Suprapubic skin (tissue), 4 donors: ENCODE data around the gene AGRP. TPM values are rescaled to one million over a fixed set of nuclear protein-coding genes. Genes with fewer than 3 reads are reported as not detected.

Experiments
- DNase-seq, 2 donors: peaks; one replicate each; pipeline ENCODE4 v3.0.0-alpha.2; 2019; ENCODE audit warnings: low spot score in 2 of 2
- H3K27ac ChIP-seq: fragments of 200-600 bp; sonication (generic); one replicate; pipeline ENCODE4 v1.5.1; 2019
- H3K27me3 ChIP-seq: fragments of 200-600 bp; sonication (generic); one replicate; pipeline ENCODE4 v1.5.1; 2019
- H3K36me3 ChIP-seq: fragments of 200-600 bp; sonication (generic); one replicate; pipeline ENCODE4 v1.5.1; 2019
- H3K4me1 ChIP-seq: fragments of 200-600 bp; sonication (generic); one replicate; pipeline ENCODE4 v1.5.1; 2019
- H3K4me3 ChIP-seq: fragments of 200-600 bp; sonication (generic); one replicate; pipeline ENCODE4 v1.5.1; 2019; ENCODE audit warnings: mild to moderate bottlenecking
- H3K9me3 ChIP-seq: fragments of 200-600 bp; sonication (generic); one replicate; pipeline ENCODE4 v1.5.1; 2019
- EP300 ChIP-seq: sonication (generic); formaldehyde crosslinking; IDR thresholded peaks from one replicate; pipeline ENCODE4 v1.6.1; 2017; ENCODE audit warnings: antibody characterized with exemption
- POLR2A ChIP-seq, 2 donors: fragments of 450-650 bp; IDR thresholded peaks; one replicate each; pipeline ENCODE4 v1.6.1; 2017; ENCODE audit warnings: antibody characterized with exemption in 2 of 2, mild to moderate bottlenecking in 2 of 2, moderate library complexity in 2 of 2
- POLR2AphosphoS5 ChIP-seq, 3 donors: sonication (generic); formaldehyde crosslinking; IDR thresholded peaks; one replicate each; pipeline ENCODE4 v1.6.1; 2017; ENCODE audit warnings: antibody characterized with exemption in 3 of 3
- WGBS: methylation state at CpG from one replicate; pipeline ENCODE4 v1.1.5; 2018; 5-methylcytosine and 5-hydroxymethylcytosine counted together
- total RNA-seq, 4 donors: library from RNA; depleted of rRNA; stranded (reverse); fragments of >200 nt; gene quantifications; one replicate each; pipeline ENCODE4 v1.1.0, GENCODE V29; 2016
- TF ChIP-seq, protein P1 (sequence below), 2 donors: fragments of 200-600 bp in 1 of 2; fragments of 450-650 bp in 1 of 2; sonication (generic) in 1 of 2; IDR thresholded peaks; one replicate each; pipeline ENCODE4 v1.5.1; 2016 to 2019; ENCODE audit warnings: antibody characterized with exemption in 2 of 2, mild to moderate bottlenecking in 1 of 2, moderate library complexity in 1 of 2

Gene AGRP
- total RNA-seq, 4 donors from 2014 or later: not detected

DNA sequence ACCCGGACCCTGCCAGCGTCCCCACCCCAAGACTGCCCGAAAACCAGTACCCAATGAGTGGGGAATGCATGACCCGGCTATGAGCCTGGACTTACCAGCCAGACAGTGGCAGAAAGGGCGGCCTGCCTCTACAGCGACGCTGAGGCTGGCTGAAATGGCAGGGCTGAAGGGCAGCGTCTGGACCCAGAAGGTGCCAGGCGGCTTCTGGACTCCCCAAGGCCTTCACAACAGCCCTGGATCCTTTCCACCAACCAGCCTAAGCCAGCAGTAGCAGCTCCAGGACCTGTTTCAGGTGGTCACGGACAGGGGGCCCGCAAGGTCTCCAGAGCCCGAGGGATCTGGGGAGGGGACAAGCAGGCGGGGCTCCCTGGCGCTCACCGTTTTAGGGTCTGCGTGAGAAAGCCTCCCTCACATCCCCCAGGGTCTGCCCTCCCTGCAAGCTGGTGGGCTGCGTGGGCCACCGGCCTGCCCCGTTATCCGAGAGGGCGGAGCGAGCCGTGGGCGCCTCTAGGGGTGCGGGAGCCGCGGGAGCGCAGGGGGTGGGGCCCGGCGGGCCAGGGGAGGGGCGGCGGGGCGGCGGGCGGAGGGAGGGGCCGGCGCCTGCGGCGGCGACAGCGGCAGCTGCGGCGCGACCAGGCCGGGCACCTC lies 45.0 kb upstream of the AGRP start, which contains the start of gene RIPOR1:
TSS of gene RIPOR1 (plus strand) at position 608 of the 648 bp plus-strand sequence. CDS start 9,618 bp downstream, outside the sequence.
- Histone ChIP-seq H3K36me3 (no peaks in the 10 kb centered on the region), H3K4me3 (peak within 1 kb of the TSS; percentile 87), H3K9me3 (no peaks in the 10 kb centered on the region), H3K27me3 (no peaks in the 10 kb centered on the region), H3K4me1 (peaks cover 47% of the 10 kb centered on the region), H3K27ac (peak within 1 kb of the TSS; percentile 78)
- peak in 1 of 2 donors; percentile 76 for DNase-seq
- TF ChIP-seq POLR2AphosphoS5 (IDR thresholded peaks at IDR 0.05) (no peak), POLR2A (IDR thresholded peaks at IDR 0.05) (no peak), EP300 (no peak)
- TF ChIP-seq, protein P1, sequence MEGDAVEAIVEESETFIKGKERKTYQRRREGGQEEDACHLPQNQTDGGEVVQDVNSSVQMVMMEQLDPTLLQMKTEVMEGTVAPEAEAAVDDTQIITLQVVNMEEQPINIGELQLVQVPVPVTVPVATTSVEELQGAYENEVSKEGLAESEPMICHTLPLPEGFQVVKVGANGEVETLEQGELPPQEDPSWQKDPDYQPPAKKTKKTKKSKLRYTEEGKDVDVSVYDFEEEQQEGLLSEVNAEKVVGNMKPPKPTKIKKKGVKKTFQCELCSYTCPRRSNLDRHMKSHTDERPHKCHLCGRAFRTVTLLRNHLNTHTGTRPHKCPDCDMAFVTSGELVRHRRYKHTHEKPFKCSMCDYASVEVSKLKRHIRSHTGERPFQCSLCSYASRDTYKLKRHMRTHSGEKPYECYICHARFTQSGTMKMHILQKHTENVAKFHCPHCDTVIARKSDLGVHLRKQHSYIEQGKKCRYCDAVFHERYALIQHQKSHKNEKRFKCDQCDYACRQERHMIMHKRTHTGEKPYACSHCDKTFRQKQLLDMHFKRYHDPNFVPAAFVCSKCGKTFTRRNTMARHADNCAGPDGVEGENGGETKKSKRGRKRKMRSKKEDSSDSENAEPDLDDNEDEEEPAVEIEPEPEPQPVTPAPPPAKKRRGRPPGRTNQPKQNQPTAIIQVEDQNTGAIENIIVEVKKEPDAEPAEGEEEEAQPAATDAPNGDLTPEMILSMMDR (IDR thresholded peaks at IDR 0.05): no peak
- no CpG with 5 or more reads among the region's 45 CpGs for WGBS

DNA sequence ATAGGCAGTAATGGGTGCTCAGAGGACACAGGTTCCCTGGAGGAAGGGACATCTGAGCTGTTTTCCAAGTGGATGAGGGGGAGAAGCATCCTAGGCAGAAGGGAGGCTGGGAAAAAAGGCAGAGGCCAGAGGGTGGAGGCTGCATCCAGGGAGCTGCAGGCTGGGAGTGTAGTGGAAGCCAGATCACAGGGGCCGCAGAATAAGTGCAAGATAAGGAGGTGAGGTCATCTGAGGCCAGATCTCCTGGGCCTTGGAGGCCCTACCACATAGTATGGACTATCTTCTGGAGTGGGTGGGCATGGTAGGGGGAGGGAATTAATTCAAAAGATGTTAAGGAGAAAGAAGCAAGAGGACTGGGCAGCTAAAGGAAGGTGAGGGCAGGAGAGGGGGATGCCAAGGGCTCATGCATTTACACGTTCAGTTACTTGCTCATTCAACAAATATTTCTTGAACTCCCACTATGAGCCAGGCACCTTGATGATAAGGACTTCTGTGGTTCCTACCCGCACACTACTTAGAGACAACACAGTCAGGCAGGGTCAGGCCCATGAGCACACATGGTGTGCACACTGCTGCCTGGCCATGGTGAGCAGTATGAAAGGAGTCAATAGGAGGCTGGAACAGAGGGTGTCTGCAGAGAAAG lies 42.9 kb upstream of the AGRP start:
- no peak overlapping the region for H3K27ac ChIP-seq
- H3K36me3 ChIP-seq: no peaks in the 10 kb centered on the region
- WGBS: 80% methylated on average over 3 of the region's 3 CpGs
- H3K9me3 ChIP-seq: no peaks in the 10 kb centered on the region
- no peak for TF ChIP-seq EP300
- TF ChIP-seq POLR2A (IDR thresholded peaks at IDR 0.05): no peak
- TF ChIP-seq, protein P1 (IDR thresholded peaks at IDR 0.05): no peak
- TF ChIP-seq POLR2AphosphoS5 (IDR thresholded peaks at IDR 0.05): no peak
- no peak for DNase-seq
- peaks cover 34% of the 10 kb centered on the region for H3K4me1 ChIP-seq
- H3K27me3 ChIP-seq: no peaks in the 10 kb centered on the region
- H3K4me3 ChIP-seq: no peak overlapping the region

DNA sequence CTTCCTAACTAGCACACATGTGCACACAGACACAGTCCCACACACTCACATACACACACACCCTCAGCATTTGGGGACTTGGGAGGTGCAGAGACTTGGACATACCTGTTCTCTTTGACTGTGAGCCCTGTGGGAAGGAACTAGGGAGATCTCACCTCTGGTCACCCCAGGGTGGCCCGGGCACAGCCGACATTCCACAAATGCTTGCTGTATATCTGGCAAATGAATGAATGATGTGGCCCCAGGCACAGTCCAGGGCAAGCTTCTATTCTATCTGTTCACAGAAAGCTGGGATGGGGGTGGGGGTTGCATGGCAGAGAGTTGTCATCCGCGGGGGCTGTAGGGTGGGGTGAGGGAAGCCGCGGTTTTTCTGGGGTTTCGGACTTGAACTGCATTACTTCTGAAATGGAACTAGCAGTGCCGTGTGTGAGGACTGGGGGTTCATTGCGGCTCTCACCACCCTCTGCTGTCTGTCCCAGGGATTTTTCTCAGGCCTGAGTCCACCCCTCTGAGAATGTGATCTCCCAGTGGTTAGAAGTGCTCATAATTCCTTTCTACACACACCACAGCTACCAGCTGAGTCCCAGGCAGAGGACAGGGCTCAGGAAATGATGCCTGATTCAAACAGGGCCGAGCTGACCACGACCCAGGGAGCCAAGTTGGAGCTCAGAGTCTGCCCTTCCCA lies 42.0 kb upstream of the AGRP start:
- DNase-seq: no peak
- WGBS: 64% methylated on average over 8 of the region's 11 CpGs
- H3K9me3 ChIP-seq: no peaks in the 10 kb centered on the region
- no peak for TF ChIP-seq POLR2A (IDR thresholded peaks at IDR 0.05)
- H3K4me1 ChIP-seq: peaks cover 31% of the 10 kb centered on the region
- H3K4me3 ChIP-seq: no peak overlapping the region
- H3K36me3 ChIP-seq: no peaks in the 10 kb centered on the region
- H3K27ac ChIP-seq: no peak overlapping the region
- no peaks in the 10 kb centered on the region for H3K27me3 ChIP-seq

DNA sequence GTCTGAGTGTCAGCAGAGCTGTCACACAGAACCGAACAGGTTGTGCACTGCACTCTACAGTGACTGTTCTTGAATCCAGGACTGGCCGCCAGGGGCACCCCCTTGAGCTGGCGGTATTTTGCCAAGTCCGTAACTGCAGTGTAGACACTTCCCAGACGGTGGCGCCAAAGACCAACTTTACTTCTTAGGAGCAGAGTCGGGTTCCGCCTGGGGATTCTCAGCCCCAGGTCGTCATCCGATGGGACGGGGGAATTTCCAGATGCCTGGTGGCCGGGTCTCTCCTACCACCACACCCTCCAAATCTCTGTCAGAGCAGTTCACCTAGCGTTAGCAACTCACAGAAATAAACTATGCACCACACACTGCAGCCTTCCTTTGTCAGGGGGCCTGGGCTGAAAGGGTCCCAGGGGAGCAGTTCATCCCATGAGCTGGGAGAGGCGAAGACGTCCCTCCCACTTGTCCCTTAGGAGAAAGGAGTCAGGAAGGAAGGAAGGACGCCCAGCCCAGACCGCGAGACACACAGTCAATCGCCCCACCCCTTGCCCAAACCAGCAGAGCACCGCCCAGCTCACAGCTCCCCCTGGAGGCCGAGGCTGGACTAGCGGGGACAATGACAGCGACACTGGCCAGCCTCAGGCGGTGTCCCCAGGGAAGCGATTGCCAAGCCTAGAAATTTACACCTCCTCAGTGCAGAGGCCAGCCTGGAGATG lies 37.9 kb upstream of the AGRP start:
- H3K9me3 ChIP-seq: no peaks in the 10 kb centered on the region
- DNase-seq: peak; percentile 98 to 99

DNA sequence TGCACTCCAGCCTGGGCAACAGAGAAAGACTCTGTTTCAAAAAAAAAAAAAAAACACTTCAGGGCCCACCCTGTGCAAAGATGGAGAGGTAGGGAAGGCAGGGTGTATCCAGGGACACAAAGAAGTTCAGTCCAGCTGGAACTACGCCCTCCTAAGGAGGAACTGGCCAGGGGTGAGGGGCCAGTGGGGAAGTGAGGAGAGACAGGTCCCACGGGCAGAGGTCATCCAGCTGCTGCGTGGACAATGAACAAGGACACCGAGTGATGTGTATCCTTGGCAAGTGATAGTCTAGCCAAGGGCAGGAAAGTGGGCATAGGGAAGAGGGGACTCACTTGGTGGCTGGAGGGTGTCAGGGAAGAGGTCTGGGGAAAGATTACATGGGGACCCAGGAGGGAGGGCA lies 35.9 kb upstream of the AGRP start:
- Histone ChIP-seq H3K9me3 (no peaks in the 10 kb centered on the region), H3K27me3 (no peaks in the 10 kb centered on the region), H3K4me1 (peaks cover 15% of the 10 kb centered on the region), H3K36me3 (no peaks in the 10 kb centered on the region), H3K27ac (no peak overlapping the region), H3K4me3 (no peak overlapping the region)
- WGBS: 82% methylated on average over 4 of the region's 4 CpGs
- no peak for DNase-seq
- TF ChIP-seq POLR2A (IDR thresholded peaks at IDR 0.05) (no peak), EP300 (no peak), POLR2AphosphoS5 (IDR thresholded peaks at IDR 0.05) (no peak)
- TF ChIP-seq, protein P1 (IDR thresholded peaks at IDR 0.05): no peak

More for the DNA sequence above, 37.9 kb upstream of the AGRP start:
- TF ChIP-seq, protein P1 (IDR thresholded peaks at IDR 0.05): peak; percentile 76 to 98
- no peak for TF ChIP-seq POLR2AphosphoS5 (IDR thresholded peaks at IDR 0.05)
- WGBS: 0% methylated on average over 16 of the region's 25 CpGs
- Histone ChIP-seq H3K27ac (peak overlapping the region; percentile 87), H3K27me3 (no peaks in the 10 kb centered on the region), H3K36me3 (no peaks in the 10 kb centered on the region), H3K4me3 (peak overlapping the region; percentile 42), H3K4me1 (peaks cover 12% of the 10 kb centered on the region)
